BLaER1 (cell line): ENCODE results near the gene USF2.

Experiments used
- H3K27ac ChIP-seq: shearing (Covaris generic); formaldehyde crosslinking; 2 replicates; pipeline ENCODE4 v1.8.1; 2022
- H3K27me3 ChIP-seq: shearing (Covaris generic); formaldehyde crosslinking; 2 replicates; pipeline ENCODE4 v1.8.1; 2022
- H3K36me3 ChIP-seq: shearing (Covaris generic); formaldehyde crosslinking; 2 replicates; pipeline ENCODE4 v1.8.1; 2022
- H3K4me1 ChIP-seq: shearing (Covaris generic); formaldehyde crosslinking; 2 replicates; pipeline ENCODE4 v1.8.1; 2022
- H3K4me2 ChIP-seq: shearing (Covaris generic); formaldehyde crosslinking; 2 replicates; pipeline ENCODE4 v1.8.1; 2022
- H3K4me3 ChIP-seq: shearing (Covaris generic); formaldehyde crosslinking; 2 replicates; pipeline ENCODE4 v1.8.1; 2022
- H3K9ac ChIP-seq: shearing (Covaris generic); formaldehyde crosslinking; 2 replicates; pipeline ENCODE4 v1.8.1; 2022
- H3K9me3 ChIP-seq: shearing (Covaris generic); formaldehyde crosslinking; 2 replicates; pipeline ENCODE4 v1.8.1; 2022
- H4K20me1 ChIP-seq: shearing (Covaris generic); formaldehyde crosslinking; 2 replicates; pipeline ENCODE4 v1.8.1; 2022
- Cebpa-rat ChIP-seq: shearing (Covaris generic); IDR thresholded peaks from 2 replicates; pipeline ENCODE4 v1.8.1; 2022

The USF2 gene

DNA sequence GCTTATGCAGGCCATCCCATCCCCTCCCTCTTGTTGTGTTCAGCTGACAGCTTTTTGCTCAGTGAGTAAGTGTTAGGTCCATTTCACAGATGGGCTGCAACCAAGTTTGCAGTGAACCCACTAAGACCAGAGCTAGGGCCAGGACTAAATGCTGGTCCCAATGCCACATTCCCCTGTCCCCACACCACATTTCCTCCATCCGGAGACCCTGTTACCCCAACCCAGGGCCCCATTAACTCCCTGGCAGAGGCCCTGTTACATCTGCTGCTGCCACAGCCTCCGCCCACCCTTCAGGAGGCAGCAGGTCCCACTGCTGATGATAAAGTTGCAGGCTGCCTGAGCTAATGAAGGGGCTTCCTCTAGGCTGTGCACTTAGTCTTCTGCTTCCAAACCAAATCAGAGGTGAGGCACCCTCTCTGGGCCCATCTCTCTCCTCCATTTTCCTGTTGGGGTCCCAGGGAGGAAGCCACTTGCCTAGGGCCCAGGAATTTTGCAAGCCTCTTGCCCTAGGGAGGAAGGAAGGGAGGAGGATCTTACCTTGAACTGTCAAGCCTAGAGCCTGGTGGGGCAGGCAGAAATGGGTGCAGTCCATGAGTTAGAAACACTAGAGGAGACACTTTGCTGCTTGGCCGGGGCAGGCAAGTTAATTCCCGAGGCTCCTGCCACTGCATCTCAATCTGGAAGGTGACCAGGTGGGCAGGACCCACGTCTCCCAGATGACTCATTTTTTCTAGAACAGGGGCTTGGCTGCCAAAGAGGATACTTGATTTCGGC is 3.4 kb upstream of the USF2 start:
- peak overlapping the region; percentile 50 for H3K27ac ChIP-seq
- H4K20me1 ChIP-seq = 0 out of 2 replicates have a peak, but pooled peaks cover 6% of the 10 kb centered on the region
- peak overlapping the region; percentile 40; the same call in 1 of the 2 replicates for H3K9ac ChIP-seq
- no peaks in the 10 kb centered on the region for H3K27me3 ChIP-seq
- H3K36me3 ChIP-seq = peaks cover 3% of the 10 kb centered on the region
- 0 out of 2 replicates have a peak overlapping the region, but pooled peaks have one; percentile 4 for H3K4me3 ChIP-seq
- H3K4me2 ChIP-seq = peak overlapping the region; percentile 98
- TF ChIP-seq Cebpa-rat = no peak
- H3K9me3 ChIP-seq = no peaks in the 10 kb centered on the region
- peaks cover 69% of the 10 kb centered on the region for H3K4me1 ChIP-seq

- H3K36me3 ChIP-seq = peaks cover 10% of the 10 kb centered on the region
- peak overlapping the region; percentile 95; the same call in 1 of the 2 replicates for H3K4me3 ChIP-seq
- H3K9ac ChIP-seq = peak overlapping the region; percentile 99; the same call in 1 of the 2 replicates
- 0 out of 2 replicates have a peak, but pooled peaks cover 9% of the 10 kb centered on the region for H4K20me1 ChIP-seq
- H3K4me2 ChIP-seq = peak overlapping the region; percentile 98
- no peaks in the 10 kb centered on the region for H3K9me3 ChIP-seq
- no peaks in the 10 kb centered on the region for H3K27me3 ChIP-seq
- H3K27ac ChIP-seq = peak overlapping the region; percentile 96
- TF ChIP-seq Cebpa-rat = no peak
- peaks cover 72% of the 10 kb centered on the region for H3K4me1 ChIP-seq
These were observed 2.8 kb upstream of the USF2 start for GRCh38 chr19:35265900-35266519.

DNA sequence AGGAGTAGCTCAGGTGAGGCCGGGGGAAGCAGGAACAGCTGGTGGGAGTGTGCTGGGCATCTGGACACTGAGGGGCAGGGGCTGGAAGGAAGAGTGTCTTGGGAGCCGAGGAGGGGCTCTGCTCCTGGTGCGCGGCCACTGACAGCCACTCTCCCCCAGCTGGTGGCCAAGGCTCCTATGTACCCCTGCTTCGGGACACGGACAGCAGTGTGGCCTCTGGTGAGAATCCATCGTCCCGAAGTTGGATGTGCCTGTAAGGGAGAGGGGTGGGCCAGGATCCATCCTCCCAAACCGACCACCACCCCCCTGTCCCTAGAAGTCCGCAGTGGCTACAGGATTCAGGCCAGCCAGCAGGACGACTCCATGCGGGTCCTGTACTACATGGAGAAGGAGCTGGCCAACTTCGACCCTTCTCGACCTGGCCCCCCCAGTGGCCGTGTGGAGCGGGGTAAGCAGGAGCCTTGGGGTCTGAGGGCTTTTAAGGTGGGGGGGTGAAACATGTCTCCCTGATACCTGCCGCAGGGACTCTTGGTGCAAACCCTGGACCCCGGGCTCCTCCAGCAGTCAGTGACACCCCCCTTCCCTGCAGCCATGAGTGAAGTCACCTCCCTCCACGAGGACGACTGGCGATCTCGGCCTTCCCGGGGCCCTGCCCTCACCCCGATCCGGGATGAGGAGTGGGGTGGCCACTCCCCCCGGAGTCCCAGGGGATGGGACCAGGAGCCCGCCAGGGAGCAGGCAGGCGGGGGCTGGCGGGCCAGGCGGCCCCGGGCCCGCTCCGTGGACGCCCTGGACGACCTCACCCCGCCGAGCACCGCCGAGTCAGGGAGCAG is 2.0 kb upstream of the USF2 start:
- Histone ChIP-seq H3K9ac (peak overlapping the region; percentile 99), H3K4me1 (peaks cover 72% of the 10 kb centered on the region), H4K20me1 (0 out of 2 replicates have a peak, but pooled peaks cover 10% of the 10 kb centered on the region), H3K9me3 (no peaks in the 10 kb centered on the region), H3K27ac (peak overlapping the region; percentile 96), H3K27me3 (no peaks in the 10 kb centered on the region), H3K36me3 (peaks cover 18% of the 10 kb centered on the region), H3K4me3 (peak overlapping the region; percentile 95), H3K4me2 (peak overlapping the region; percentile 98)
- no peak for TF ChIP-seq Cebpa-rat

GRCh38 chr19:35267353-35267817 is 1.4 kb upstream of the USF2 start:
- Histone ChIP-seq H3K4me1 (peaks cover 72% of the 10 kb centered on the region), H3K27me3 (no peaks in the 10 kb centered on the region), H3K9me3 (no peaks in the 10 kb centered on the region), H4K20me1 (peaks cover 16% of the 10 kb centered on the region; the same call in 1 of the 2 replicates), H3K9ac (peak overlapping the region; percentile 99), H3K36me3 (peaks cover 24% of the 10 kb centered on the region), H3K4me2 (peak overlapping the region; percentile 98), H3K27ac (peak overlapping the region; percentile 96), H3K4me3 (peak overlapping the region; percentile 95)
- TF ChIP-seq Cebpa-rat = no peak

DNA sequence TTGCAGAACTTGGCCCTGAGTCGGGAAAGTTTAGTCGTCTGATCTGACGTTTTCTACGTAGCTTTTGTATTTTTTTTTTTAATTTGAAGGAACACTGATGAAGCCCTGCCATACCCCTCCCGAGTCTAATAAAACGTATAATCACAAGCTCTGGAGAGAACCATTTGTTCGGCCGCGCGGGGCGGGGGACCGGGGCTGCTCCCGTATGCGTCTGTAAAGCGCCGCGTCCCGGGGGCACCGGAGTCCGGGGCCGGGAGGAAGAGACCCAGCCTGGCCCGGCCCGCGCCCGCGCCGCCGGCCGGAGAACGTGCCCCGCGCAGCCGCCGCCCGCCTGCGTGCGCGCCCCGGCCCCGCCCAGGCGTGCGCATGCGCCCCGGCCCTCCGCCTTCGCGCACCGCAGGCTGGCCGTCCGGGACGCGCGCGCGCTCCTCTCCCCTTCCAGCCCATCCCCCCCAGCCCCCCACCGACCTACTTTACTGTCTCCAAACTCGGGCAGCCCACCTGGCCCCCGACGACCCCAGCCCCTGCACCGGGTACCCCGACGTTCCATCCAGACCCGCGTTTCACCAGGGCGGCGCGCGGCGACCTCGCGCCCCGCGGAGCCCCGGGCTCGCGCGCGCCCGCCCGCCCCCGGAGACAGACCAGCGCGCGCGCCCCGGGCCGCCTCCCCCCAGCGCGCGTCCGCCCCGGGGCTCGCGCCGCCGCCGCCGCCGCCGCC is 785 bp upstream of the USF2 start:
- peaks cover 30% of the 10 kb centered on the region for H3K36me3 ChIP-seq
- no peak for TF ChIP-seq Cebpa-rat

GRCh38 chr19:35269438-35270117 is 816 bp downstream of the USF2 start:
- peak overlapping the region; percentile 95 for H3K27ac ChIP-seq
- peaks cover 46% of the 10 kb centered on the region for H3K36me3 ChIP-seq
- H3K4me3 ChIP-seq = peak overlapping the region; percentile 95
- H3K27me3 ChIP-seq = no peaks in the 10 kb centered on the region
- peak overlapping the region; percentile 93 for H3K9ac ChIP-seq
- H3K4me1 ChIP-seq = peaks cover 62% of the 10 kb centered on the region
- TF ChIP-seq Cebpa-rat = no peak
- peaks cover 20% of the 10 kb centered on the region; the same call in 1 of the 2 replicates for H4K20me1 ChIP-seq
- no peaks in the 10 kb centered on the region for H3K9me3 ChIP-seq
- H3K4me2 ChIP-seq = peak overlapping the region; percentile 82

More for the DNA sequence above, 785 bp upstream of the USF2 start:
- H3K4me1 ChIP-seq = peaks cover 74% of the 10 kb centered on the region
- peaks cover 20% of the 10 kb centered on the region; the same call in 1 of the 2 replicates for H4K20me1 ChIP-seq
- H3K9me3 ChIP-seq = no peaks in the 10 kb centered on the region
- H3K27ac ChIP-seq = peak overlapping the region; percentile 96
- H3K4me2 ChIP-seq = peak overlapping the region; percentile 98
- peak overlapping the region; percentile 95 for H3K4me3 ChIP-seq
- H3K27me3 ChIP-seq = no peaks in the 10 kb centered on the region
- H3K9ac ChIP-seq = peak overlapping the region; percentile 99

DNA sequence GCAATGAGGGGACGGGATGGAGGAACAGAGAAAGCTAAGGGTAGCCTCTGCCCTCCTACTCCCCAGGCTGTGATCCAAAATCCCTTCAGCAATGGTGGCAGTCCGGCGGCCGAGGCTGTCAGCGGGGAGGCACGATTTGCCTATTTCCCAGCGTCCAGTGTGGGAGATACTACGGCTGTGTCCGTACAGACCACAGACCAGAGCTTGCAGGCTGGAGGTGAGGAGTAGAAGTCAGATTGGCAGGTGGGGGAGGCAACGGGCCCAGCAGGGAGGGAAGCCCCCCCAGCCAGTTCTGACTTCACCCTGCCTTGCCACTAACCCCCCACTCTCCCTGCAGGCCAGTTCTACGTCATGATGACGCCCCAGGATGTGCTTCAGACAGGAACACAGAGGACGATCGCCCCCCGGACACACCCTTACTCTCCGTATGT is 1.6 kb downstream of the USF2 start:
- no peak for TF ChIP-seq Cebpa-rat
- Histone ChIP-seq H3K9me3 (no peaks in the 10 kb centered on the region), H3K4me2 (peak overlapping the region; percentile 82), H3K27me3 (no peaks in the 10 kb centered on the region), H3K9ac (peak overlapping the region; percentile 45; the same call in 1 of the 2 replicates), H3K27ac (no peak overlapping the region), H3K4me3 (peak overlapping the region; percentile 95; the same call in 1 of the 2 replicates), H4K20me1 (peaks cover 20% of the 10 kb centered on the region; the same call in 1 of the 2 replicates), H3K36me3 (peaks cover 54% of the 10 kb centered on the region), H3K4me1 (peaks cover 53% of the 10 kb centered on the region)

DNA sequence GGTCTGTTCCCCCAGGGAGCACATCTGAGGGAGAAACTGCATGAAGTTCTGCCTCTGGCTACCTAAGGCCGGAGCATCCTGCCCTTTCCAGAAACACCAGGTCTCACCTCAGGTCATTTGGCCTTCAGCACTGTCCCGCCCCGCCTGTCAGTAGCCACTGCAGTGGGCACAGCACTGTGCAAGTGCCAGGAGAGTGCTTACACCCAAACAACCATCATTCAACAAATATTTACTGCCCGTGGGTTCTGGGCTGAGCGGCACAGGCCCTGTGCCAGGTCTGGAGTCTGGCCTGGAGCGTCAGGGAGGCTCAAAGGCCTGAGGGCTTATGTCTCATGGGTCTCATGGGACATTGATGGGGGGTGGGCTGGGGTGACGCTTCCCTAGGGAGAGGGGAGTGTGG is 2.8 kb downstream of the USF2 start:
- no peak for TF ChIP-seq Cebpa-rat

More for the DNA sequence above, 2.8 kb downstream of the USF2 start:
- Histone ChIP-seq H4K20me1 (peaks cover 20% of the 10 kb centered on the region; the same call in 1 of the 2 replicates), H3K9me3 (no peaks in the 10 kb centered on the region), H3K4me3 (no peak overlapping the region), H3K27me3 (no peaks in the 10 kb centered on the region), H3K4me2 (peak overlapping the region; percentile 82), H3K9ac (peak overlapping the region; percentile 41; the same call in 1 of the 2 replicates), H3K36me3 (peaks cover 66% of the 10 kb centered on the region), H3K4me1 (peaks cover 42% of the 10 kb centered on the region), H3K27ac (peak overlapping the region; percentile 65)
